ENCODE data around the gene TMEM63A.

GRCh38 chr1:225891229-225891972 is 9.2 kb upstream of the TMEM63A start:
- TF ChIP-seq EZH2phosphoT487 (IDR thresholded peaks at IDR 0.05; ENCODE audit: insufficient read depth, low read depth) (no peak), EZH2 (IDR thresholded peaks at IDR 0.05; ENCODE audit: insufficient read depth, poor library complexity, severe bottlenecking) (no peak)
